ENCODE data around the gene LCN6.

DNA sequence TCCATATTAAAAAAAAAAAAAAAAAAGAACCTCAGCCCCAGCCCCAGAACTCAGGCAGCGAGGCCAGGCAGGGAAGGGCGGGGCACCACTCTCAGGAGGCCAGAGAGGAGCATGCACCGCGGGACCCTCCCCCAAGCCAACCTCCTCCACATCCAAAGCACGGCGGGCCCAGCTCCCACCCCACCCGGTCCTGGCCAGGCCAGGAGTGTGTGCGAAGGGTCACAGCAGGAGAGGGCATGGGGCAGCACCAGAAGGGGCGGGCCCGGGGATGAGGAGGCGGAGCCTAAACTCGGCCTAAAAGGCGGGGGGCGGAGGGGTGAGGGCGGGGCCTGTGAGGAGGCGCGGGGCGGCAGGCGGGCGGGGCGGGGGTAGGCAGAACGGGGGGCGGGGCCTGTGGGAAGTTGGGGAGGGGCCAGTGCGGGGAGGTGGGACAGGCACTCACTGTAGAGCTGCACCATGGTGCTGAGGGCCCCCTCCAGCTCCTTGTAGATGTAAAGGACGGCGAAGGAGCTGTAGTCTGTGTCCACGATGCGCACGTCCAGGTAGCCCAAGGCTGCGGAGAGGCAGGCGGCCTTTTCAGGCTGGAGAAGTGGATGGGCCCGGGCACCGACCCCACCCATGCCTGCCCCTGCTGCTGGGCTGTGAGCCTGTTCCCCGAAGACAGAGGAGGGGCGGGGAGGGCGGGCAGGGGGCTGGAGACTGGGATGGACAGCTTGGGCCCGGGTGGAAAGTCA lies 14.8 kb upstream of the LCN6 start:
- TF ChIP-seq POLR2A (IDR thresholded peaks at IDR 0.05) (no peak), CTCF (IDR thresholded peaks at IDR 0.05) (no peak)
